IPS DF 6.9 (cell line): ENCODE data around the gene RPS6KC1.

Source experiments
- DNase-seq: peaks from one replicate; pipeline ENCODE4 v3.0.0-alpha.2; 2013; ENCODE audit warnings: low read depth, low spot score
- H3K27ac ChIP-seq: one replicate; pipeline ENCODE4 v1.5.1; 2013; ENCODE audit warnings: low read length, control low read depth
- H3K27me3 ChIP-seq: 2 replicates; pipeline ENCODE4 v1.6.1; 2013; ENCODE audit warnings: mild to moderate bottlenecking, low read length; ENCODE audit not compliant: control insufficient read depth, insufficient read depth
- H3K36me3 ChIP-seq: 2 replicates; pipeline ENCODE4 v1.6.1; 2013; ENCODE audit warnings: low read length; ENCODE audit not compliant: control insufficient read depth, insufficient read depth
- H3K4me1 ChIP-seq: 2 replicates; pipeline ENCODE4 v1.6.1; 2013; ENCODE audit warnings: low read length; ENCODE audit not compliant: control insufficient read depth, insufficient read depth
- H3K4me3 ChIP-seq: 2 replicates; pipeline ENCODE4 v1.5.1; 2013; ENCODE audit warnings: mild to moderate bottlenecking, low read length
- H3K9me3 ChIP-seq: 2 replicates; pipeline ENCODE4 v1.6.1; 2013; ENCODE audit warnings: low read length, inconsistent platforms; ENCODE audit not compliant: control insufficient read depth, insufficient read depth
- WGBS: extraction: QIAGEN DNeasy Blood & Tissue Kit; methylation state at CpG from one replicate; pipeline ENCODE4 v1.1.7; 2013; ENCODE audit warnings: mixed read lengths, missing lambda C conversion rate; ENCODE audit not compliant: insufficient read length, insufficient coverage; 5-methylcytosine and 5-hydroxymethylcytosine counted together

Gene RPS6KC1

DNA sequence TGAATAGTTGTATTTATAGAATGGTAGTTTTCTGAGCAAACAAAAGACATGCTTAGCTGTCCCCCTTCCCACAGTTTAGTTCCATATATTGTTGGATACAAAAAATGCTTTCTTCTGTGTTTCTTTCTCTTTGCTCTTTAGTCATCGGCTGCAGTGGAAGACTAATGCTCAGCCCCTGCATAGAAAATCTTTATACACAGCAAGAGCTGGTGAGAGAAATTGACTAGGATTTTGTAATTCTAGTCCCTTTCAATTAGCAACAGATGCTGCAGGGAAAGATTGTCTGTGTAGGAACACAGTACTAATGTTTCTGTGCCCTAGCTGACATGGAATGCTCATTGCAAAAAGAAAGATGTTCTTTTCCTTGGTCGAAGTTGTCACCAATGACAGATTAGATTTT is 200.9 kb downstream of the RPS6KC1 start:
- Histone ChIP-seq H3K4me3 (no peak overlapping the region), H3K4me1 (no peaks in the 10 kb centered on the region), H3K36me3 (no peaks in the 10 kb centered on the region), H3K27me3 (no peaks in the 10 kb centered on the region), H3K9me3 (no peaks in the 10 kb centered on the region), H3K27ac (no peak overlapping the region)
- WGBS, result no CpG with 5 or more reads among the region's 2 CpGs
- DNase-seq, result no peak

- no peaks in the 10 kb centered on the region for H3K9me3 ChIP-seq
- no CpG with 5 or more reads among the region's 3 CpGs for WGBS
- H3K4me1 ChIP-seq, result peaks cover 3% of the 10 kb centered on the region; the same call in 1 of the 2 replicates
- H3K36me3 ChIP-seq, result no peaks in the 10 kb centered on the region
- H3K4me3 ChIP-seq, result no peak overlapping the region
- H3K27ac ChIP-seq, result no peak overlapping the region
- no peak for DNase-seq
- H3K27me3 ChIP-seq, result no peaks in the 10 kb centered on the region
These were observed 205.5 kb downstream of the RPS6KC1 start for GRCh38 chr1:213256438-213257087.

DNA sequence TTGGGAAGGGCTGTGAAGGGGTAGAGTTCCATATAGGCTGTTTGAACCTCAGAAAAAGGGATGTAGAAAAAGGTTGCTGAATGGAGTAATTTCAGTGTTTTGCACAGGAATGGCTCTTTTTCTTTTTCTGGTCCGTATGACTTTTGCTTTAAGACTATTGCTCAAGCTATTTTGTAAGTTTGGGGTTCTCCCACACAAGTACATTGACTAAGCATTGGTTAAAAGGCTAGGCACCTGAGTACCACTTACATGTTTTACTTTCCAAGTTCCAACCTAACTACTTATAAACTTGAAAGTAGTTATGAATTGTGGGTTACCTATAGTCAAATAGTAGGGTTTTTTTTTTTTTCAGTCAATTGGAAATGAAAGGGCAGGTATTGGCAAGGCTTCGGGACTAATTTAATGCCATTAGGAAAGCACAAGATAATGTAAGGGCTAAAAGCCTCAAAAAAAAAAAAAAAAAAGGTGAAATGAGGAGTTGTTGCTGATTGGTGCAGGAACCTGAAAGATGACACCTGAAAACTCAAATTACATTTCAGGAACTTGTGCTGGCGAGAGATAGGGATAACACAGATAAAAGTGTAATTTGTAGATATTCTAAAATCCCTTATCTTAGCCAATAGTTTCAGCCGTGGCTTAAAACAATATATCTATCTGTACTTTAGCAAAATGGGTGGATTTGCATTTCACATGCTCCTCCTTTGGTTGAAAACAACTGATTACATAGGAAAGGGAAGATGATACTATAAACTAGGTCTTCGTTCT is 209.5 kb downstream of the RPS6KC1 start:
- no peak overlapping the region for H3K27ac ChIP-seq

DNA sequence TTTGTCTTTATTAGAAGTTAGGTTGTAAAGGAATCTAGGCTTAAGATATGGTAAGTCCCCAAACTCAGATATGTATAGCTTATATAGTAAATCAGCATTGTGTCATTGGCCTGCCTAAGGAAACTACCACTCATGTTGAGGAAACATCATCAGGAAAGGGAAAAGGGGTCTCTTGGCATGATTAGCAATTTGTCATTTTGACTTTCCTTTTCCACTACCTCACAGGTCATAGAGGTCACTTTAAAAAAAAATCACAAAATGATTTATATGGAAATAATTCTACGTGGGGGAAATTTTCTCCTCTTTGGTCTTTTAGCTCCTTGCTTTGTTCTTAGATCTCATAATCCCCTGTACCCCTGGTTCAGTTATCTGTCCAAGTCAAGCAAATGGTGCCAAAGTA is 213.5 kb downstream of the RPS6KC1 start:
- Histone ChIP-seq H3K4me3 (no peak overlapping the region), H3K27ac (no peak overlapping the region), H3K27me3 (no peaks in the 10 kb centered on the region), H3K36me3 (no peaks in the 10 kb centered on the region), H3K4me1 (peaks cover 3% of the 10 kb centered on the region; the same call in 1 of the 2 replicates), H3K9me3 (no peaks in the 10 kb centered on the region)
- no peak for DNase-seq
- WGBS, result no CpG with 5 or more reads among the region's 1 CpG

More for the DNA sequence above, 209.5 kb downstream of the RPS6KC1 start:
- H3K9me3 ChIP-seq, result no peaks in the 10 kb centered on the region
- H3K4me1 ChIP-seq, result peaks cover 3% of the 10 kb centered on the region; the same call in 1 of the 2 replicates
- H3K27me3 ChIP-seq, result no peaks in the 10 kb centered on the region
- no CpG with 5 or more reads among the region's 5 CpGs for WGBS
- no peaks in the 10 kb centered on the region for H3K36me3 ChIP-seq
- H3K4me3 ChIP-seq, result no peak overlapping the region
- no peak for DNase-seq

GRCh38 chr1:213266983-213267772 is 216.1 kb downstream of the RPS6KC1 start:
- Histone ChIP-seq H3K27me3 (no peaks in the 10 kb centered on the region), H3K9me3 (no peaks in the 10 kb centered on the region), H3K4me1 (no peaks in the 10 kb centered on the region), H3K36me3 (no peaks in the 10 kb centered on the region), H3K4me3 (no peak overlapping the region), H3K27ac (no peak overlapping the region)
- DNase-seq, result no peak
- no CpG with 5 or more reads among the region's 2 CpGs for WGBS

DNA sequence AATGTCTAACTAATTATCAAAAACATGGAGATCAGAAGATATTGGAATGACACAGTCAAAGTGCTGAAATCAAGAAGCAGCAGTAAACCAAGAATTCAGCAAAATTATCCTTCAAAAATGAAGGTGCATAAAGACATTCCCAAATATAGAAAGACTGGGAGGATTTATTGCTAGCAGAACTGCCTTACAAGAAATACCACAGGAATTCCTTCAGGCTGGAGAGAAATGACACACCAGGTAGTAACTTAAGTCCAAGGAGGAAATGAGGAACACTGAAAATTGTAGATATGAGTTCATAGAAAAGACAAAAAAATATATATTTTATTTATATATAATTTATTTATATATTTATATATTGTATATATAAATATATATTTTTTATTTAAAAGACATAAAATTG is 217.2 kb downstream of the RPS6KC1 start:
- no peak for DNase-seq
- H3K36me3 ChIP-seq, result no peaks in the 10 kb centered on the region

GRCh38 chr1:213269829-213270228 is 218.8 kb downstream of the RPS6KC1 start:
- no CpG with 5 or more reads among the region's 1 CpG for WGBS
- Histone ChIP-seq H3K27ac (no peak overlapping the region), H3K4me1 (no peaks in the 10 kb centered on the region), H3K27me3 (no peaks in the 10 kb centered on the region), H3K9me3 (no peaks in the 10 kb centered on the region), H3K36me3 (no peaks in the 10 kb centered on the region), H3K4me3 (no peak overlapping the region)
- no peak for DNase-seq

More for the DNA sequence above, 217.2 kb downstream of the RPS6KC1 start:
- Histone ChIP-seq H3K4me1 (no peaks in the 10 kb centered on the region), H3K27ac (no peak overlapping the region), H3K9me3 (no peaks in the 10 kb centered on the region), H3K4me3 (no peak overlapping the region), H3K27me3 (no peaks in the 10 kb centered on the region)

DNA sequence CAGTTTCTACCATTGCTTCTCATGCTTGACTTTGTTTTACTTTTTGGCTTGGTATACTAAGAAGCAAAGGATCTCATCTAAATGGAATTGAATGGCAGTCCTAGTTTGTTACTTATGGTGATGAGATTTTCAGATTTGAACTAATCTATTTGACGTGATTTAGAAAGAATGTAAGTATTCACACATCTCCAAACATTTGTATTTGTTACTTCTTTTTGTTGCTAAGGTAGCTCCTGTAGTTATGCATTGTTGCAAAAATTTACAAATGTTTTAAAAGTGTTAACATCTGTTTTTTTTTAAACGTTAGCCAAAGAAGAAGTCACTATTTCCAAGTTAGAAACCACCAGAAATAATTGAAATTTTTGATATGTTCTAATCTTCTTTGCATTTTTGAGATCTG is 222.5 kb downstream of the RPS6KC1 start:
- Histone ChIP-seq H3K4me1 (no peaks in the 10 kb centered on the region), H3K27ac (no peak overlapping the region), H3K9me3 (no peaks in the 10 kb centered on the region), H3K4me3 (no peak overlapping the region), H3K27me3 (no peaks in the 10 kb centered on the region), H3K36me3 (no peaks in the 10 kb centered on the region)
- WGBS, result no CpG with 5 or more reads among the region's 2 CpGs
- no peak for DNase-seq

DNA sequence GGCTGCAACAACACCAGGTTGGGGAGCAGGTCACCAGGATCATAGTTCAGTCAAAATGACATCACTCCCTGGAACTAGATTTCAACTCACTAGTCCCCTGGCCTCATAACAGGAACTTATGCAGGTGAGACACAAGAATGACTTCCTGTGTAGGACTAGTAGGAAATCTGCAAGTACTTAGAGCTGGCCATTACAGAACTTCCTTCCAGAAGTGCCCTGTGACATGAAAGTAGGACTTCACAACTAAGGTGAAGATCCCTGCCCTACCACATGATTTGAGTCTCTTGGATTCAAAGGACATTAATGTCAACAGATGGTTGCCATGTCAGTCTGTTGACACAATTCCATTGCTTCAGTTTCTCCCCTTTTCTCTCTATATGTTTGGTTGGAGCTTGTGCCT is 223.1 kb downstream of the RPS6KC1 start:
- Histone ChIP-seq H3K27me3 (no peaks in the 10 kb centered on the region), H3K36me3 (no peaks in the 10 kb centered on the region), H3K4me1 (no peaks in the 10 kb centered on the region), H3K4me3 (no peak overlapping the region), H3K27ac (no peak overlapping the region), H3K9me3 (no peaks in the 10 kb centered on the region)
- no peak for DNase-seq

DNA sequence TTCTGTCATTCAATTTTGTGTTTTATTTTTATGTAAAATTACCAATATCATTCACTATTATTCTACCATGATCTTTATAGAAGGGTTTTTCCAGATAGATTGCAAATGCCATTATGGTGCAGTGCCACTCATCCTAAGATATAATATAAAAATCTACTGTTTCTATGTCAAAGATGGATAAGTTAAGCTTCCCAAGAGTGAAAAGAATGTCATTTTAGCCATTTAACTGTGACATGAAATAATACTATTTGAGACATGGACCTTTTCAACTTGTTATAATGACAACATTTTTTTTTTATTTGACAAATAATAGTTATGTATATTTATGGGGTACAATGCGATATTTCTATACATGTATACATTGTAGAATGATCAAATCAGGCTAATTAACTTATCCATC is 224.3 kb downstream of the RPS6KC1 start:
- no peak overlapping the region for H3K27ac ChIP-seq
- no CpG with 5 or more reads among the region's 1 CpG for WGBS
- no peak for DNase-seq
- H3K27me3 ChIP-seq, result no peaks in the 10 kb centered on the region
- no peaks in the 10 kb centered on the region for H3K9me3 ChIP-seq
- no peak overlapping the region for H3K4me3 ChIP-seq
- H3K36me3 ChIP-seq, result no peaks in the 10 kb centered on the region
- no peaks in the 10 kb centered on the region for H3K4me1 ChIP-seq
